ENCODE results near the gene GID4. TPM values are rescaled to one million over a fixed set of nuclear protein-coding genes. Genes with fewer than 3 reads are reported as not detected.

Gene GID4
- total and polyA plus RNA-seq, 2 donors (not counting 1 experiment from before 2014, with no cell fraction given) = 9.0 to 10.2 TPM

DNA sequence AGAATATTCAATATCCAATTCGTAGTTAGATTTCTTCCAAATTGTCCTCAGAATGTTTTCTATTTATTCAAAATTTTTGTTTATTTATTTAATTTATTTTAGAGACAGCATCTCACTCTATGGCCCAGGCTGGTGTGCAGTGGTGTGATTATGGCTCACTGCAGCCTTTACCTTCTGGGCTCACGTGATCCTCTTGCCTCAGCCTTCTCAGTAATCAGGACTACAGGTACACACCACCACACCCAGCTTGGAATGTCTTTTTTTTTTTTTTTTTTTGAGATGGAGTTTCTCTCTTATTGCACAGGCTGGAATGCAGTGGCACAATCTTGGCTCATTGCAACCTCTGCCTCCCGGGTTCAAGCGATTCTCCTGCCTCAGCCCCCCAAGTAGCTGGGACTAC lies 45.0 kb downstream of the GID4 start:
- Histone ChIP-seq H2AFZ (ENCODE audit: low read length) (no peak overlapping the region), H3K4me1 (ENCODE audit: control insufficient read depth, extremely low read depth, insufficient read depth, low read length) (peaks cover 8% of the 10 kb centered on the region), H3K9me3 (ENCODE audit: control insufficient read depth, insufficient read depth, low read depth, low read length) (no peaks in the 10 kb centered on the region), H3K36me3 (ENCODE audit: control insufficient read depth, insufficient read depth, low read length) (no peaks in the 10 kb centered on the region), H4K20me1 (ENCODE audit: control insufficient read depth, extremely low read depth, insufficient read depth, low read length) (no peaks in the 10 kb centered on the region), H3K27me3 (ENCODE audit: control insufficient read depth, insufficient read depth, low read length) (no peaks in the 10 kb centered on the region), H3K4me2 (ENCODE audit: extremely low read depth, insufficient read depth, low read length) (no peak overlapping the region), H3K27ac (ENCODE audit: insufficient read depth, low read length) (no peak overlapping the region), H3K79me2 (ENCODE audit: control insufficient read depth, insufficient read depth, low read length) (peaks cover 13% of the 10 kb centered on the region), H3K4me3 (replicated peaks in 1 of 4; ENCODE audit: control extremely low read depth in 1 of 4, insufficient read depth in 1 of 4, low read depth in 3 of 4, low read length in 4 of 4) (no peak overlapping the region), H3K9ac (ENCODE audit: insufficient read depth, low read length) (no peak overlapping the region)
- TF ChIP-seq EZH2 (IDR thresholded peaks at IDR 0.05; ENCODE audit: low read length, missing control alignments) = no peak
- TF ChIP-seq, protein P1, sequence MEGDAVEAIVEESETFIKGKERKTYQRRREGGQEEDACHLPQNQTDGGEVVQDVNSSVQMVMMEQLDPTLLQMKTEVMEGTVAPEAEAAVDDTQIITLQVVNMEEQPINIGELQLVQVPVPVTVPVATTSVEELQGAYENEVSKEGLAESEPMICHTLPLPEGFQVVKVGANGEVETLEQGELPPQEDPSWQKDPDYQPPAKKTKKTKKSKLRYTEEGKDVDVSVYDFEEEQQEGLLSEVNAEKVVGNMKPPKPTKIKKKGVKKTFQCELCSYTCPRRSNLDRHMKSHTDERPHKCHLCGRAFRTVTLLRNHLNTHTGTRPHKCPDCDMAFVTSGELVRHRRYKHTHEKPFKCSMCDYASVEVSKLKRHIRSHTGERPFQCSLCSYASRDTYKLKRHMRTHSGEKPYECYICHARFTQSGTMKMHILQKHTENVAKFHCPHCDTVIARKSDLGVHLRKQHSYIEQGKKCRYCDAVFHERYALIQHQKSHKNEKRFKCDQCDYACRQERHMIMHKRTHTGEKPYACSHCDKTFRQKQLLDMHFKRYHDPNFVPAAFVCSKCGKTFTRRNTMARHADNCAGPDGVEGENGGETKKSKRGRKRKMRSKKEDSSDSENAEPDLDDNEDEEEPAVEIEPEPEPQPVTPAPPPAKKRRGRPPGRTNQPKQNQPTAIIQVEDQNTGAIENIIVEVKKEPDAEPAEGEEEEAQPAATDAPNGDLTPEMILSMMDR (conservative IDR thresholded peaks at IDR 0.05 in 1 of 2, IDR thresholded peaks at IDR 0.05 in 1 of 2; ENCODE audit: low read depth in 1 of 2, low read length in 2 of 2) = no peak
- no peak for DNase-seq (ENCODE audit: low read depth in 2 of 2)

DNA sequence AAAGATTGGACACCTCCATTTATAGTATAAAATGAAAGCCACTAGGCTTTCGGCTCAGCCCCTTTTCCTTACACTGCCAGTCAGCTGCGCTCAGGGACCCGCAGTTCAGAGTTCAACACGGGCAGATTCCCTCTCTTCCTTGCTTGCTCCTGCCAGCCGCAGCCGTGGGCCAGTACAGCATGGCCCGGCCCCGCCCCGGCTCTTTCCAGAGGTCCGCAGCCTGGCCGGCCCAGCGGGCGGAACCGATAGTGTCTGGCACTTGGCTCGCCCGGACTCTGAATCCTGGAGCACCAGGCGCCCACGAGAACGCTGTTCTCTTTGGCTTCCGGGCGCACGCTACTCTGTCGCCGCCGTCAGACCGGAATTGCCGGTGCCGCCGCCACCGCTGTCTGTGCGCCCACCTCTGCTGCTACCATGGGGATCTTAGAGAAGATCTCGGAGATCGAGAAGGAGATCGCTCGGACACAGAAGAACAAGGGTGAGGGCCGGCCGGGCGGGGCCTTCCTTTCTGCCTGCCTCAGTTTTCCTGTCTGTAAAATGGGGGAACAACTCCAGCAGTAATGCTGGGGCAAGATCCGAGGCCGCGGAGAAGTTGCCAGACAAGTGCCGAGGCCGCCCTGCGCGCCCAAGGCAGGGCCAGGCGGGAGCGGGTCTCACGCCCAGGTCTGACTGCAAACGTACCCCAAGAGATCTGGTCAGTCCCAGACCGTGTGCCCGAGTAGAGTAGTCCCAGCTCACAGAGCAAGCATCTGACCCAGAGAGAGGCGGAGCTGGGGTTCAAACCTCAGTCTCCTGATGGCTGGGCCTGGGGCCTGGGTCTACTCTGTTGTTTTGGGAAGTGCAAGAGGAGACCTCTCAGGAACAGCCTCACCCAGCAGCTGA lies 48.6 kb downstream of the GID4 start, which contains the start of gene DRG2:
DRG2 (plus strand) TSS at position 339 of the 882 bp plus-strand sequence; CDS start at position 415, 76 bp downstream.
- Histone ChIP-seq H4K20me1 (ENCODE audit: control insufficient read depth, extremely low read depth, insufficient read depth, low read length) (no peaks in the 10 kb centered on the region), H3K9ac (ENCODE audit: insufficient read depth, low read length) (peak within 1 kb of the TSS; percentile 75), H3K27me3 (ENCODE audit: control insufficient read depth, insufficient read depth, low read length) (no peaks in the 10 kb centered on the region), H3K4me3 (replicated peaks in 1 of 4; ENCODE audit: control extremely low read depth in 1 of 4, insufficient read depth in 1 of 4, low read depth in 3 of 4, low read length in 4 of 4) (peak within 1 kb of the TSS; percentile 84 to 97 (median 92)), H3K36me3 (ENCODE audit: control insufficient read depth, insufficient read depth, low read length) (no peaks in the 10 kb centered on the region), H3K79me2 (ENCODE audit: control insufficient read depth, insufficient read depth, low read length) (peaks cover 17% of the 10 kb centered on the region), H2AFZ (ENCODE audit: low read length) (peak within 1 kb of the TSS; percentile 84), H3K9me3 (ENCODE audit: control insufficient read depth, insufficient read depth, low read depth, low read length) (no peaks in the 10 kb centered on the region), H3K27ac (ENCODE audit: insufficient read depth, low read length) (peak within 1 kb of the TSS; percentile 72), H3K4me2 (ENCODE audit: extremely low read depth, insufficient read depth, low read length) (peak within 1 kb of the TSS; percentile 90), H3K4me1 (ENCODE audit: control insufficient read depth, extremely low read depth, insufficient read depth, low read length) (peaks cover 8% of the 10 kb centered on the region)
- TF ChIP-seq, protein P1 (conservative IDR thresholded peaks at IDR 0.05 in 1 of 2, IDR thresholded peaks at IDR 0.05 in 1 of 2; ENCODE audit: low read depth in 1 of 2, low read length in 2 of 2) = no peak
- TF ChIP-seq EZH2 (IDR thresholded peaks at IDR 0.05; ENCODE audit: low read length, missing control alignments) = no peak
- DNase-seq (ENCODE audit: low read depth in 2 of 2) = peak; percentile 88 to 93

DNA sequence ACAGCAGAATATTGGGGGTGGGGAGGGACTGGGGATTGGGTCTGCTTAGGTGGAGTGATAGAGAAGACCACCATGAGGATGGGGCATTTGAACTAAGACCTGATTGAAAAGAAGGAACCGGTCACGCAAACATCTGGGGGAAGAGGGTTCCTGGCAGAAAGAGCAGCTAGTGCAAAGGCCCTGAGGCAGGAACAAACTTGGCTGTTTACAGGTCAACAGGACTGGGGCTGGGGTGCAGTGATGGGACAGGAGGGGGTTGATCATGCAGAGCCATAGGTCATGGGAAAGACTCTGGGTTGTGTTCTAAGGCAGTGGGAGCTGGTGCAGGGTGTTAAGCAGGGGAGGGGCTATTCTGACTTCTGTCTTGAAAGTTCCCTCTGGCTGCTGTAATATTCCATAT lies 50.4 kb downstream of the GID4 start:
- Histone ChIP-seq H4K20me1 (ENCODE audit: control insufficient read depth, extremely low read depth, insufficient read depth, low read length) (no peaks in the 10 kb centered on the region), H3K4me3 (replicated peaks in 1 of 4; ENCODE audit: control extremely low read depth in 1 of 4, insufficient read depth in 1 of 4, low read depth in 3 of 4, low read length in 4 of 4) (no peak overlapping the region), H3K9ac (ENCODE audit: insufficient read depth, low read length) (no peak overlapping the region), H3K27me3 (ENCODE audit: control insufficient read depth, insufficient read depth, low read length) (no peaks in the 10 kb centered on the region), H3K79me2 (ENCODE audit: control insufficient read depth, insufficient read depth, low read length) (peaks cover 17% of the 10 kb centered on the region), H3K27ac (ENCODE audit: insufficient read depth, low read length) (no peak overlapping the region), H3K36me3 (ENCODE audit: control insufficient read depth, insufficient read depth, low read length) (peaks cover 8% of the 10 kb centered on the region), H3K9me3 (ENCODE audit: control insufficient read depth, insufficient read depth, low read depth, low read length) (no peaks in the 10 kb centered on the region), H3K4me1 (ENCODE audit: control insufficient read depth, extremely low read depth, insufficient read depth, low read length) (peaks cover 8% of the 10 kb centered on the region), H2AFZ (ENCODE audit: low read length) (no peak overlapping the region), H3K4me2 (ENCODE audit: extremely low read depth, insufficient read depth, low read length) (no peak overlapping the region)
- TF ChIP-seq, protein P1 (conservative IDR thresholded peaks at IDR 0.05 in 1 of 2, IDR thresholded peaks at IDR 0.05 in 1 of 2; ENCODE audit: low read depth in 1 of 2, low read length in 2 of 2) = no peak
- TF ChIP-seq EZH2 (IDR thresholded peaks at IDR 0.05; ENCODE audit: low read length, missing control alignments) = no peak
- no peak for DNase-seq (ENCODE audit: low read depth in 2 of 2)

Data from fibroblast of lung (primary cell).